ENCODE data around the gene GDF7.

GDF7 gene

DNA sequence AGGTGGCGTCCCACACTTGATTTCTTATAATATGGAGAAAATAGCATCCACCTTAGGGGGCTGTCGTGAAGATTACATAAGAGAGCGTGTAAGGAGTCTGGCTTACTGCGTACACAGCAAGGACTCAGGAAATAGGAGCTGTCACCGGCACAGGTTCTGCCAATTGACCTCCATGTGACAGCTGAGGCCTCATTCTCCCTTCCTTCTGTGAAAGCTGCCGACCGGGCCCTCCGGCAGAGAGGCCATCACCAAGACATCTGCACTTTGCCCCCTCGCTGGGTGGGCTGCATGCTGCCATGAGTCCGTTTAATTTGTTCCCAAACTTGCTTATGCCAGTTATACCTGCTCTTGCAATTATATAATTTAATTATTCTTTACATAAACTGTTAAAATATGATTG, 43.7 kb upstream of the GDF7 start:
- Histone ChIP-seq H3K4me3 (ENCODE audit: low read depth, low read length) (no peak overlapping the region), H3K9me3 (ENCODE audit: control insufficient read depth, insufficient read depth, low read length) (no peaks in the 10 kb centered on the region), H3K36me3 (ENCODE audit: control insufficient read depth, insufficient read depth, low read length) (peaks cover 9% of the 10 kb centered on the region), H3K27ac (ENCODE audit: low read depth, low read length) (no peak overlapping the region), H3K4me1 (ENCODE audit: control insufficient read depth, insufficient read depth, low read length) (no peaks in the 10 kb centered on the region), H3K9ac (ENCODE audit: low read depth, low read length) (no peak overlapping the region), H3K27me3 (ENCODE audit: control insufficient read depth, insufficient read depth, low read length) (no peaks in the 10 kb centered on the region)

DNA sequence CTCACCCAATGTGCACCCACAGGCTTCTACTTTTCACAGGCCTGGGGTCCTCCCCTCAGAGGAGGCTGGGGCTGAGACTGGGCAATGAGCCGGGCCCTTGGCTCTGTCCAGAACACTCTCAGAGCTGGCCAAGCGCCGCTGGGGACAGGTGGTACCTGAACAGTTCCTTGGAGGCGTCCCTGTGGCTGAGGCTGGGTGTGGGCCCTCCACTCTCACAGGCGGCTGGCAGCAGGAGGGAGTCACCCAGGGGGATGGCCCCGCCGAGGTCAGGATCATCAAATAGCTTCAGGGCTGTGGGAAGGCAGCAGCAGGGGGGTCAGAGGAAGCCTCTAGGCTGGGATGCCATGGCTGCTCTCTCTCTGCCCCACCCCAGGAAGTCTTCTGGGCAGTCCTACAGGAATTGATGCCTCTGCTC, 43.2 kb upstream of the GDF7 start:
- Histone ChIP-seq H3K4me1 (ENCODE audit: control insufficient read depth, insufficient read depth, low read length) (no peaks in the 10 kb centered on the region), H3K36me3 (ENCODE audit: control insufficient read depth, insufficient read depth, low read length) (peaks cover 9% of the 10 kb centered on the region), H3K27me3 (ENCODE audit: control insufficient read depth, insufficient read depth, low read length) (no peaks in the 10 kb centered on the region), H3K4me3 (ENCODE audit: low read depth, low read length) (no peak overlapping the region), H3K27ac (ENCODE audit: low read depth, low read length) (no peak overlapping the region), H3K9me3 (ENCODE audit: control insufficient read depth, insufficient read depth, low read length) (no peaks in the 10 kb centered on the region), H3K9ac (ENCODE audit: low read depth, low read length) (no peak overlapping the region)

GRCh38 chr2:20624156-20624883, 42.6 kb upstream of the GDF7 start:
- Histone ChIP-seq H3K36me3 (ENCODE audit: control insufficient read depth, insufficient read depth, low read length) (peaks cover 9% of the 10 kb centered on the region), H3K4me1 (ENCODE audit: control insufficient read depth, insufficient read depth, low read length) (no peaks in the 10 kb centered on the region), H3K4me3 (ENCODE audit: low read depth, low read length) (no peak overlapping the region), H3K27ac (ENCODE audit: low read depth, low read length) (no peak overlapping the region), H3K9ac (ENCODE audit: low read depth, low read length) (no peak overlapping the region), H3K27me3 (ENCODE audit: control insufficient read depth, insufficient read depth, low read length) (no peaks in the 10 kb centered on the region), H3K9me3 (ENCODE audit: control insufficient read depth, insufficient read depth, low read length) (no peaks in the 10 kb centered on the region)

- Histone ChIP-seq H3K4me1 (ENCODE audit: control insufficient read depth, insufficient read depth, low read length) (no peaks in the 10 kb centered on the region), H3K36me3 (ENCODE audit: control insufficient read depth, insufficient read depth, low read length) (peaks cover 8% of the 10 kb centered on the region), H3K9ac (ENCODE audit: low read depth, low read length) (no peak overlapping the region), H3K27me3 (ENCODE audit: control insufficient read depth, insufficient read depth, low read length) (no peaks in the 10 kb centered on the region), H3K27ac (ENCODE audit: low read depth, low read length) (no peak overlapping the region), H3K4me3 (ENCODE audit: low read depth, low read length) (no peak overlapping the region), H3K9me3 (ENCODE audit: control insufficient read depth, insufficient read depth, low read length) (no peaks in the 10 kb centered on the region)
Observed at GRCh38 chr2:20624884-20625485, 42.0 kb upstream of the GDF7 start.

GRCh38 chr2:20625491-20626391, 41.2 kb upstream of the GDF7 start:
- Histone ChIP-seq H3K4me1 (ENCODE audit: control insufficient read depth, insufficient read depth, low read length) (no peaks in the 10 kb centered on the region), H3K4me3 (ENCODE audit: low read depth, low read length) (no peak overlapping the region), H3K27ac (ENCODE audit: low read depth, low read length) (no peak overlapping the region), H3K9ac (ENCODE audit: low read depth, low read length) (no peak overlapping the region), H3K9me3 (ENCODE audit: control insufficient read depth, insufficient read depth, low read length) (no peaks in the 10 kb centered on the region), H3K27me3 (ENCODE audit: control insufficient read depth, insufficient read depth, low read length) (no peaks in the 10 kb centered on the region), H3K36me3 (ENCODE audit: control insufficient read depth, insufficient read depth, low read length) (peaks cover 6% of the 10 kb centered on the region; the same call in 1 of the 2 replicates)

- H3K27ac ChIP-seq (ENCODE audit: low read depth, low read length): no peak overlapping the region
- H3K36me3 ChIP-seq (ENCODE audit: control insufficient read depth, insufficient read depth, low read length): peaks cover 6% of the 10 kb centered on the region; the same call in 1 of the 2 replicates
- no peak overlapping the region for H3K9ac ChIP-seq (ENCODE audit: low read depth, low read length)
- H3K27me3 ChIP-seq (ENCODE audit: control insufficient read depth, insufficient read depth, low read length): no peaks in the 10 kb centered on the region
- no peaks in the 10 kb centered on the region for H3K4me1 ChIP-seq (ENCODE audit: control insufficient read depth, insufficient read depth, low read length)
- no peak overlapping the region for H3K4me3 ChIP-seq (ENCODE audit: low read depth, low read length)
- H3K9me3 ChIP-seq (ENCODE audit: control insufficient read depth, insufficient read depth, low read length): no peaks in the 10 kb centered on the region
Observed at GRCh38 chr2:20626392-20626697, 40.6 kb upstream of the GDF7 start.

DNA sequence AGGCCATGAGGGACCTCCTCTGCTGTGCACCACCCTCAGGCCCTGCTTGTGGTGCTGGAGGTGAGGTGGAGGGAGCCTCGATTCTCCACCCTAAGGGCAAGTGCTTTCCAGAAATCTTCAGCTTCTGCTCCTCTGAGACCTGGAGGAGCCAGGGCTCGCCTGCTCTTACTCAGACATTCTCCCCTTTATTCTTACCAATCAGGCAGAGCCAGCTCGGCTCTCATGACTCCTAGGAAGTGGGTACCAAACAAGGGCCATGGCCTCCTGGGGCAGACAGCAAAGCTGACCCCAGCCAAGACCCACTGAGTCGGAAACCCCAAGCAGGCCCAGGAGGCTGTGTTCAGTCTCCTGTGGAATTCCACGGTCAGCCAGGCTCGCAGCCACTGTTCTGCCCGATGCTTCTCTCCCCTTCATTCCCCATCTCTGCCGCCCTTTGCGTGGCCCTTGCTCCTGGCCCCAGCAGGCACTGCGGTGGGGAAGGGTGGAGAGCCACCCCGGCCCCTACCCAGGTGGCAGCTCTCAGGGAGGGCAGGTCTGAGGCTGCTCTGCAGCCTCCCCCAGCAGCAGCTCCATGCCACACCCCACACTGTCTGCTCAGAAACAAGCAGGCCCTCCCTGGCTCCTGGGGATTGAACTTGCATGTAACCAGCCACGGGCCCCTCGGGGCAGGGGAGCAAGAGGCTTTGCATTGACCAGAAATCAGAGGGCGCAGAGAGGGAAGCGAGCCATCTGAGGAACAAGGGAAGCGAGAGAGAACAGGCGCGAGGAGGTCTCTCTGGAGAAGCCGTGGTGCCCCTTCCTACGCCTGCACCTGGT, 40.0 kb upstream of the GDF7 start:
- H3K4me3 ChIP-seq (ENCODE audit: low read depth, low read length): no peak overlapping the region
- no peak overlapping the region for H3K27ac ChIP-seq (ENCODE audit: low read depth, low read length)
- H3K27me3 ChIP-seq (ENCODE audit: control insufficient read depth, insufficient read depth, low read length): no peaks in the 10 kb centered on the region
- no peaks in the 10 kb centered on the region for H3K4me1 ChIP-seq (ENCODE audit: control insufficient read depth, insufficient read depth, low read length)
- no peak overlapping the region for H3K9ac ChIP-seq (ENCODE audit: low read depth, low read length)
- H3K36me3 ChIP-seq (ENCODE audit: control insufficient read depth, insufficient read depth, low read length): peaks cover 6% of the 10 kb centered on the region; the same call in 1 of the 2 replicates
- no peaks in the 10 kb centered on the region for H3K9me3 ChIP-seq (ENCODE audit: control insufficient read depth, insufficient read depth, low read length)

DNA sequence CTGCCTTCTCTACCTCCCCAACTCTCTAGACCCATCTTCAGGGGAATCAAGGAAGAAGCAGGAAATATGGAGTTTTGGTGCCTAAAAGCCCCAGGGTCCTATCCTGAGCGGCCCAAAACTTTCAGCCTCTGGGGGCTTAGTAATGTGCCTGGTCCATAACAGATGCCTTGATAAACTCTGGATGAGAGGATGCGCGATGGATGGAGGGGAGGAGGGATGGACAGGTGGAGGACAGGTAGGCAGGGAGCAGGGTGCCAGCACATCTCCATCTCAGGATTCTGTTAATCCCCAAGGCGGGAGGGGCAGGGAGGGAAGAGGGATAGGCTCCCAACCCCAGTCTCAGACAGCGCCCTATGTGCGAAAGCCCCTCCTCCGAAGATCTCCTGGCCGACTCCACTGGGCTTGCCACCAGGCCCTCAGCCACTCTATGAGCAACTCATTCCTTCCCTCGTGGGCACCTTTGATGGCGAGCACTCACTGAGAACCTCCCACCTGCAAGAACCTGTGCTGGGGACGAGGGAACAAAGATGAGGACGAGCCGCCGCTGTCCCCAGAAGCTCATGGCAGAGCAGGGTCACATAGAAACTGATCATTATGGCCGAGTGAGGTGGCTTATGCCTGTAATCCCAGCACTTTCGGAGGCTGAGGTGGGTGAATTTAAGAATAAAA, 39.1 kb upstream of the GDF7 start:
- peaks cover 6% of the 10 kb centered on the region; the same call in 1 of the 2 replicates for H3K36me3 ChIP-seq (ENCODE audit: control insufficient read depth, insufficient read depth, low read length)

DNA sequence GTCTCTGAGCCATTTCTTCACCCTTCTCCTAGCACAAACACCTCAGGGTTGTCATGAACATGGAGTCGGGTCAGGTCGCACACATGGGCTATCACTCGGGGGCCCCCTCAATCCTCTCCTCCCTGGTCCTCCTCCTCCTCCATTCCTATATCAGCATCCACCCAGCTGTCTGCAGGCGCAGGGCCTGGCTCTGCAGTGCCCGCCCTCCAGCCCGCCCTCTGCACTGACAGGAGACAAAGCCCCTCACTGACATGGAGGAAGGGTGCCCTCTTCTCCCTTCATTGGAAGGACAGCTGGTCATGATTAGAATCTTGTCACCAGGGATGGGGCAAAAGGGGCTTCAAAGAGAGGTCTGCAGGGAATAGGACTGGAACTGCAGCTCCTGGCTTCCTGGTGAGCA, 37.8 kb upstream of the GDF7 start:
- no peaks in the 10 kb centered on the region for H3K9me3 ChIP-seq (ENCODE audit: control insufficient read depth, insufficient read depth, low read length)
- no peak overlapping the region for H3K4me3 ChIP-seq (ENCODE audit: low read depth, low read length)
- no peak overlapping the region for H3K9ac ChIP-seq (ENCODE audit: low read depth, low read length)
- peaks cover 4% of the 10 kb centered on the region; the same call in 1 of the 2 replicates for H3K36me3 ChIP-seq (ENCODE audit: control insufficient read depth, insufficient read depth, low read length)
- no peak overlapping the region for H3K27ac ChIP-seq (ENCODE audit: low read depth, low read length)
- H3K27me3 ChIP-seq (ENCODE audit: control insufficient read depth, insufficient read depth, low read length): no peaks in the 10 kb centered on the region
- H3K4me1 ChIP-seq (ENCODE audit: control insufficient read depth, insufficient read depth, low read length): peaks cover 3% of the 10 kb centered on the region

More for the DNA sequence above, 39.1 kb upstream of the GDF7 start:
- Histone ChIP-seq H3K27ac (ENCODE audit: low read depth, low read length) (no peak overlapping the region), H3K4me1 (ENCODE audit: control insufficient read depth, insufficient read depth, low read length) (peaks cover 3% of the 10 kb centered on the region), H3K9ac (ENCODE audit: low read depth, low read length) (no peak overlapping the region), H3K4me3 (ENCODE audit: low read depth, low read length) (no peak overlapping the region), H3K27me3 (ENCODE audit: control insufficient read depth, insufficient read depth, low read length) (no peaks in the 10 kb centered on the region), H3K9me3 (ENCODE audit: control insufficient read depth, insufficient read depth, low read length) (no peaks in the 10 kb centered on the region)

GRCh38 chr2:20629581-20630171, 37.3 kb upstream of the GDF7 start:
- peaks cover 3% of the 10 kb centered on the region for H3K4me1 ChIP-seq (ENCODE audit: control insufficient read depth, insufficient read depth, low read length)
- H3K36me3 ChIP-seq (ENCODE audit: control insufficient read depth, insufficient read depth, low read length): no peaks in the 10 kb centered on the region
- H3K9me3 ChIP-seq (ENCODE audit: control insufficient read depth, insufficient read depth, low read length): no peaks in the 10 kb centered on the region
- H3K27me3 ChIP-seq (ENCODE audit: control insufficient read depth, insufficient read depth, low read length): no peaks in the 10 kb centered on the region
- H3K4me3 ChIP-seq (ENCODE audit: low read depth, low read length): no peak overlapping the region
- H3K27ac ChIP-seq (ENCODE audit: low read depth, low read length): no peak overlapping the region
- no peak overlapping the region for H3K9ac ChIP-seq (ENCODE audit: low read depth, low read length)
